HEK293 (cell line): ENCODE data around the gene NET1.

ENCODE experiments used
- CTCF ChIA-PET: fragments of 350-600 bp; formaldehyde crosslinking; extraction: SDS; loops from one replicate; lab custom pipeline; 2021; ENCODE audit warnings: antibody characterized with exemption; lab: Yijun Ruan, JAX
- POLR2A ChIA-PET: fragments of 300-600 bp; formaldehyde crosslinking; extraction: SDS; loops from one replicate; lab custom pipeline; 2020; ENCODE audit warnings: antibody characterized with exemption, inconsistent platforms; lab: Yijun Ruan, JAX
- H3K27ac ChIP-seq: fragments of 200-500 bp; sonication (Bioruptor generic); 2 replicates; pipeline ENCODE4 v1.5.1; 2014; ENCODE audit warnings: low read depth, low read length, control low read depth, inconsistent platforms; ENCODE audit errors: extremely low read depth
- H3K36me3 ChIP-seq, 2 experiments: fragments of 200-500 bp in 1 of 2; sonication (Bioruptor generic) in 1 of 2; 1 replicate in 1 of 2; 2 replicates in 1 of 2; pipeline ENCODE4 v1.5.1; 2014 to 2017; ENCODE audit warnings: inconsistent platforms in 2 of 2, low read length in 2 of 2; ENCODE audit not compliant: control insufficient read depth in 2 of 2, insufficient read depth in 1 of 2
- H3K4me1 ChIP-seq: fragments of 200-500 bp; sonication (Bioruptor generic); 2 replicates; pipeline ENCODE4 v1.5.1; 2014; ENCODE audit warnings: mild to moderate bottlenecking, low read length, inconsistent platforms; ENCODE audit not compliant: control insufficient read depth, insufficient read depth
- H3K4me3 ChIP-seq: 2 replicates; pipeline ENCODE4 v1.5.1; 2011; ENCODE audit warnings: low read depth, mild to moderate bottlenecking, control low read depth, low read length, moderate library complexity
- H3K9me3 ChIP-seq: fragments of 200-500 bp; sonication (Bioruptor generic); 2 replicates; pipeline ENCODE4 v1.5.1; 2014; ENCODE audit warnings: low read depth, low read length, inconsistent platforms; ENCODE audit not compliant: control insufficient read depth, insufficient read depth
- BCL11A ChIP-seq: fragments of 450-650 bp; formaldehyde crosslinking; IDR thresholded peaks from 2 replicates; pipeline ENCODE4 v1.5.1; 2016; ENCODE audit warnings: low read depth, missing biosample characterization, missing genetic modification characterization
- KLF8 ChIP-seq: fragments of 450-650 bp; formaldehyde crosslinking; IDR thresholded peaks from 2 replicates; pipeline ENCODE4 v1.5.1; 2016; ENCODE audit warnings: missing biosample characterization, missing genetic modification characterization
- MEIS1 ChIP-seq: sonication (generic); formaldehyde crosslinking; IDR thresholded peaks from 2 replicates; pipeline ENCODE4 v1.8.1; 2022; ENCODE audit warnings: missing genetic modification reagents, mild to moderate bottlenecking, borderline replicate concordance
- SCRT2 ChIP-seq: fragments of 450-650 bp; formaldehyde crosslinking; IDR thresholded peaks from 2 replicates; pipeline ENCODE4 v1.5.1; 2016; ENCODE audit warnings: missing biosample characterization, missing genetic modification characterization
- SP3 ChIP-seq: fragments of 450-650 bp; formaldehyde crosslinking; IDR thresholded peaks from 2 replicates; pipeline ENCODE4 v1.5.1; 2016; ENCODE audit warnings: missing biosample characterization, missing genetic modification characterization
- ZBTB48 ChIP-seq: fragments of 450-650 bp; formaldehyde crosslinking; IDR thresholded peaks from 2 replicates; pipeline ENCODE4 v1.5.1; 2016; ENCODE audit warnings: missing biosample characterization, missing genetic modification characterization
- ZFHX2 ChIP-seq: fragments of 450-650 bp; formaldehyde crosslinking; conservative IDR thresholded peaks from 2 replicates; pipeline ENCODE4 v1.5.1; 2016; ENCODE audit warnings: missing biosample characterization, missing genetic modification characterization
- ZFP41 ChIP-seq: fragments of 450-650 bp; formaldehyde crosslinking; IDR thresholded peaks from 2 replicates; pipeline ENCODE4 v1.5.1; 2016; ENCODE audit warnings: missing biosample characterization, missing genetic modification characterization, borderline replicate concordance
- ZIC2 ChIP-seq: fragments of 450-650 bp; formaldehyde crosslinking; IDR thresholded peaks from 2 replicates; pipeline ENCODE4 v1.5.1; 2016; ENCODE audit warnings: missing biosample characterization, missing genetic modification characterization
- ZNF114 ChIP-seq: fragments of 450-650 bp; formaldehyde crosslinking; IDR thresholded peaks from 2 replicates; pipeline ENCODE4 v1.5.0; 2017; ENCODE audit warnings: missing biosample characterization, missing genetic modification characterization
- ZNF174 ChIP-seq: fragments of 450-650 bp; formaldehyde crosslinking; IDR thresholded peaks from 2 replicates; pipeline ENCODE4 v1.5.0; 2017; ENCODE audit warnings: missing biosample characterization, mild to moderate bottlenecking, missing genetic modification characterization
- ZNF202 ChIP-seq: fragments of 450-650 bp; formaldehyde crosslinking; IDR thresholded peaks from 2 replicates; pipeline ENCODE4 v1.5.1; 2016; ENCODE audit warnings: missing biosample characterization, missing genetic modification characterization, borderline replicate concordance
- ZNF404 ChIP-seq: fragments of 450-650 bp; formaldehyde crosslinking; IDR thresholded peaks from 2 replicates; pipeline ENCODE4 v1.5.1; 2017; ENCODE audit warnings: missing biosample characterization, missing genetic modification characterization
- ZNF521 ChIP-seq: fragments of 450-650 bp; formaldehyde crosslinking; IDR thresholded peaks from 2 replicates; pipeline ENCODE4 v1.5.1; 2017; ENCODE audit warnings: missing biosample characterization, mild to moderate bottlenecking, missing genetic modification characterization
- ZNF560 ChIP-seq: fragments of 450-650 bp; formaldehyde crosslinking; IDR thresholded peaks from 2 replicates; pipeline ENCODE4 v1.5.1; 2017; ENCODE audit warnings: missing biosample characterization, missing genetic modification characterization, borderline replicate concordance
- ZNF585B ChIP-seq: fragments of 450-650 bp; formaldehyde crosslinking; IDR thresholded peaks from 2 replicates; pipeline ENCODE4 v1.5.1; 2016; ENCODE audit warnings: missing biosample characterization, missing genetic modification characterization
- ZNF670 ChIP-seq: fragments of 450-650 bp; formaldehyde crosslinking; IDR thresholded peaks from 2 replicates; pipeline ENCODE4 v1.5.1; 2016; ENCODE audit warnings: missing biosample characterization, missing genetic modification characterization, low read depth
- ZNF776 ChIP-seq: fragments of 450-650 bp; formaldehyde crosslinking; IDR thresholded peaks from 2 replicates; pipeline ENCODE4 v1.5.0; 2017; ENCODE audit warnings: missing biosample characterization, missing genetic modification characterization, borderline replicate concordance
- ZNF837 ChIP-seq: fragments of 450-650 bp; formaldehyde crosslinking; IDR thresholded peaks from 2 replicates; pipeline ENCODE4 v1.5.1; 2016; ENCODE audit warnings: missing biosample characterization, missing genetic modification characterization
- TF ChIP-seq, protein P1 (sequence below): fragments of 450-650 bp; formaldehyde crosslinking; optimal IDR thresholded peaks from 2 replicates; pipeline ENCODE3; 2016; ENCODE audit warnings: missing biosample characterization, mild to moderate bottlenecking, missing genetic modification characterization
- TF ChIP-seq, protein P2 (sequence below): fragments of 450-650 bp; formaldehyde crosslinking; IDR thresholded peaks from 2 replicates; pipeline ENCODE4 v1.5.1; 2016; ENCODE audit warnings: missing biosample characterization, missing genetic modification characterization

Gene NET1

DNA sequence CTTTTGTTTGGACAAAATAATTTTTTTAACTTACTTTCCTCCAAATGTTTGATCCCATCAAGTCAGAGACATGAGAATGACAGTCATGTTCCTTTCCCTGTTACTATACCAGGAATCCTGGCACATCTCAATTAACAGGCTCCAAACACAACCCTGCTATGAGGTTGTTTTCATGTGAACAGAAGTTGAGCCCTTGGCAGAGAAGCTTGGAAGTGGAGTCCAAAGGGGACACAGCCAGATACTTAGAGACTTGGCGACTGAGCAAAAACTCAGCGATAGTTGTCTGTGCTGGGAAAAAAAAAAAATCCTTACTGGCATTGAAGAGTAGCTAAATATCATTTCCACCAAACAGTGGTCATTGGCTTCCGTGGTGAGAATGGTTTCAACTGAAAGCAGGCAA, 20.6 kb upstream of the NET1 start:
- Histone ChIP-seq H3K36me3 (no peaks in the 10 kb centered on the region), H3K9me3 (no peaks in the 10 kb centered on the region), H3K27ac (no peak overlapping the region), H3K4me1 (no peaks in the 10 kb centered on the region), H3K4me3 (no peak overlapping the region)
- POLR2A ChIA-PET = no interaction called here
- TF ChIP-seq ZIC2 (tag by site-specific recombination) (no peak), ZNF560 (tag by site-specific recombination) (no peak), SCRT2 (tag by site-specific recombination) (no peak), ZNF837 (no peak), ZNF670 (tag by site-specific recombination) (no peak), ZNF114 (tag by site-specific recombination) (no peak), BCL11A (no peak), ZFP41 (tag by site-specific recombination) (no peak)
- TF ChIP-seq, protein P1, sequence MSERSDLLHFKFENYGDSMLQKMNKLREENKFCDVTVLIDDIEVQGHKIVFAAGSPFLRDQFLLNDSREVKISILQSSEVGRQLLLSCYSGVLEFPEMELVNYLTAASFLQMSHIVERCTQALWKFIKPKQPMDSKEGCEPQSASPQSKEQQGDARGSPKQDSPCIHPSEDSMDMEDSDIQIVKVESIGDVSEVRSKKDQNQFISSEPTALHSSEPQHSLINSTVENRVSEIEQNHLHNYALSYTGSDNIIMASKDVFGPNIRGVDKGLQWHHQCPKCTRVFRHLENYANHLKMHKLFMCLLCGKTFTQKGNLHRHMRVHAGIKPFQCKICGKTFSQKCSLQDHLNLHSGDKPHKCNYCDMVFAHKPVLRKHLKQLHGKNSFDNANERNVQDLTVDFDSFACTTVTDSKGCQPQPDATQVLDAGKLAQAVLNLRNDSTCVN (tag by site-specific recombination) = no peak
- CTCF ChIA-PET = interaction anchor here (0.9 to 1.2 kb wide), 2 partner anchors 9 to 42 kb away, joined by 3 to 4 read pairs; no protein-coding TSS in a partner anchor

DNA sequence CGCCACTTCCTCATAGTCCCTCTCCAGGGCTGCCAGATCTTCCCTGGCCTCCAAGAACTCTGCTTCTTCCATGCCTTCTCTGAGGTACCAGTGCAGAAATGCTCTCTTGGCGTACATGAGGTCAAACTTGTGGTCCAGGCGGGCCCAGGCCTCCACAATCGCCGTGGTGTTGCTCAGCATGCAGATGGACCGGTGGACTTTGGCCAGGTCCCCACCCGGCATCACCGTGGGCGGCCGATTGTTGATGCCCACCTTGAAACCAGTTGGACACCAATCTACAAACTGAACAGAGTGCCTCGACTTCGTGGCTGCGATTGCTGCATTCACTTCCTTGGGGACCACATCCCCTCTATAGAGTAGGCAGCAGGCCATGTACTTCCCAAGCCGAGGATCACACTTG, 18.8 kb upstream of the NET1 start:
- H3K36me3 ChIP-seq = no peaks in the 10 kb centered on the region
- H3K27ac ChIP-seq = no peak overlapping the region
- POLR2A ChIA-PET = no interaction called here
- TF ChIP-seq ZFHX2 (tag by site-specific recombination) (no peak), ZNF202 (no peak), BCL11A (no peak), ZNF585B (tag by site-specific recombination) (no peak), ZNF404 (no peak), ZNF521 (tag by site-specific recombination) (no peak), ZBTB48 (tag by site-specific recombination) (no peak), KLF8 (tag by site-specific recombination) (no peak), MEIS1 (CRISPR knock-in tag) (no peak), ZNF174 (tag by site-specific recombination) (no peak), ZNF776 (tag by site-specific recombination) (no peak)
- TF ChIP-seq, protein P2, sequence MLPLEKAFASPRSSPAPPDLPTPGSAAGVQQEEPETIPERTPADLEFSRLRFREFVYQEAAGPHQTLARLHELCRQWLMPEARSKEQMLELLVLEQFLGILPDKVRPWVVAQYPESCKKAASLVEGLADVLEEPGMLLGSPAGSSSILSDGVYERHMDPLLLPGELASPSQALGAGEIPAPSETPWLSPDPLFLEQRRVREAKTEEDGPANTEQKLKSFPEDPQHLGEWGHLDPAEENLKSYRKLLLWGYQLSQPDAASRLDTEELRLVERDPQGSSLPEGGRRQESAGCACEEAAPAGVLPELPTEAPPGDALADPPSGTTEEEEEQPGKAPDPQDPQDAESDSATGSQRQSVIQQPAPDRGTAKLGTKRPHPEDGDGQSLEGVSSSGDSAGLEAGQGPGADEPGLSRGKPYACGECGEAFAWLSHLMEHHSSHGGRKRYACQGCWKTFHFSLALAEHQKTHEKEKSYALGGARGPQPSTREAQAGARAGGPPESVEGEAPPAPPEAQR (tag by site-specific recombination) = no peak
- TF ChIP-seq, all 188 proteins: peak for 0
- CTCF ChIA-PET = no interaction called here
- Histone ChIP-seq H3K9me3 (no peaks in the 10 kb centered on the region), H3K4me1 (no peaks in the 10 kb centered on the region), H3K4me3 (no peak overlapping the region)

DNA sequence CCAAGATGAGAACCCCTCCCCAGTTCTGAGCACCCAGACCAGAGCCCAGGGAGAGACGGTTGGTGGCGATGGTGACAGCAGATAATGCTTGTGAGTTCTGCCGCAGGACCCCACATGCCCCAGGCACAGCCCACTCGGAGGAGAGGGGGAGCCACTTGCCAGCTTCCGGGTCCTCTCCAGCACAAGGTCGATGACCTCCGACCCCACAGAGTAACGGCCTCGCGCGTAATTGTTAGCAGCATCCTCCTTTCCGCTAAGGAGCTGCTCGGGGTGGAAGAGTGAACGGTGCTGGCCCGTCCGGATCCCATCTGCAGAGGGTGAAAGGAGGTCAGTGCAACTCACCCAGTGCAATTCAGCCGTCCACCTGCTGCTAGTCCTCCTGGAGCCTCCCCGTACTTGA, 17.2 kb upstream of the NET1 start:
- TF ChIP-seq SP3 = no peak
- TF ChIP-seq, all 188 proteins: peak for 0
- ChIA-PET POLR2A (no interaction called here), CTCF (interaction anchor here (1.0 kb wide), 1 partner anchor 12 kb away, joined by 3 read pairs; no protein-coding TSS in a partner anchor)
- Histone ChIP-seq H3K27ac (no peak overlapping the region), H3K4me1 (no peaks in the 10 kb centered on the region), H3K36me3 (no peaks in the 10 kb centered on the region), H3K9me3 (no peaks in the 10 kb centered on the region), H3K4me3 (no peak overlapping the region)
